ENCODE data around the gene IFT122.

- TF ChIP-seq POLR2A (IDR thresholded peaks at IDR 0.05; ENCODE audit: low read depth, low read length) (no peak), POLR2AphosphoS5 (IDR thresholded peaks at IDR 0.05; ENCODE audit: low read depth, low read length) (no peak), PAX5 (IDR thresholded peaks at IDR 0.05; ENCODE audit: insufficient read depth, low read length, severe bottlenecking) (no peak), SPI1 (IDR thresholded peaks at IDR 0.05; ENCODE audit: low read depth, low read length) (no peak), TAF1 (IDR thresholded peaks at IDR 0.05; ENCODE audit: low read depth, low read length) (no peak), POU2F2 (IDR thresholded peaks at IDR 0.05; ENCODE audit: low read depth, low read length) (no peak)
These were observed 64.6 kb downstream of the IFT122 start for GRCh38 chr3:129504471-129505100.

Data from GM12891 (cell line).